A204.1 (cell line): ENCODE data around the gene PRKAR1B.

Source experiments
- FAIRE-seq: peaks from 2 replicates; lab custom pipeline; 2012; peaks lifted over from hg19 to GRCh38; lab: Jason Lieb, UNC

Gene PRKAR1B

DNA sequence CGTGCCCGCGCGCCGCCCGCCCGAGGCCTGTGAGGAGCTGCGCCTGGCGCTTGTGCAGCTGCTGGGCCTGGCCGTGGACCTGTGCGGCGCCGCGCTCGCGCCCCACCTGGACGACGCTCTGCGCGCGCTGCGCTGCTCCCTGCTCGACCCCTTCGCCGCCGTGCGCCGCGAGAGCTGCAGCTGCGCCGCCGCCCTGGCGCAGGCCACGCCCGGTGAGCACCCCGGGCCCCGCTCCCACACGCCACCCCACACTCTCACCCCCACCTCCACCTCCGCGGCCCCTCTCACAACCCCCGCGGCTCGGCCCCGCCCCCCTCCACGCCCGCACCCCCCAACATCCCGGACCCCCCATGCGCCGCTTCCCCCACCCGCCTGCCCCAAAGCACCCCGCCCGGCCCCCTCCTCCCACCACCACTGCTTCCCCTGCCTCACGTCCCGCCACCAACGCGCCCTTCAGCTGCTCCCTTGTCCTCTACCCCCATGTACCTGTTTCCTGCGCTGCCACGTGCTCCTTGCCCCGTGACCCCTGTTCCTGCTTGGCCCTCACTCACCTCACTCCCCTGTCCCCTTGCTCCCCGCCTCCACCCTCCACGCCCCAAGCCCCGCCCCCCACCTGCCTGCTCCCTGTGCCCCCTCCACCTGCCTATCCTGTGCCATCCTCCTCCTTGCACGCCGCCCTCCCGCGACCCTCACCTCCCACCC, at the start of gene PRKAR1B:
PRKAR1B (minus strand) TSS at position 178 of the 702 bp plus-strand sequence. CDS start 15,776 bp downstream, outside the sequence.
- no peak for FAIRE-seq

DNA sequence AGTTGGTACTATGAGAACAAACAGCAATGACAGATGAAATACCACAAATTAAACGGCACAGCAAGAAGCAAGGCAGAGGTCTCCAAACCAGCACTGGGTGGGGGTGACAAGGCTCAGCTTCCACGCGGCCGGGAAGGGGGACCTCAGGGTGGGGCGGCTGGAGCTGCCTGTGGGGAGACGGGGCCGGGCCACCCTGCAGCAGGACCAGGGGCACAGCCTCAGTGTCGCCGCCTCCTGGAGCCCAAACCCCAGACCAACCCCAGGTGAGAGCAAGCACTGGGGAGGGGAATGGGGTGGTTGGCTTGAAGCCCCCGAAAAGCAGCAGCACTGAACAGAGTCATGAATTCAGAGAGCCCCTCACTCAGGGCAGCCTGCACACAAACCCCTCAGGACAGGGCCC, 49.3 kb upstream of the PRKAR1B start:
- FAIRE-seq = no peak

DNA sequence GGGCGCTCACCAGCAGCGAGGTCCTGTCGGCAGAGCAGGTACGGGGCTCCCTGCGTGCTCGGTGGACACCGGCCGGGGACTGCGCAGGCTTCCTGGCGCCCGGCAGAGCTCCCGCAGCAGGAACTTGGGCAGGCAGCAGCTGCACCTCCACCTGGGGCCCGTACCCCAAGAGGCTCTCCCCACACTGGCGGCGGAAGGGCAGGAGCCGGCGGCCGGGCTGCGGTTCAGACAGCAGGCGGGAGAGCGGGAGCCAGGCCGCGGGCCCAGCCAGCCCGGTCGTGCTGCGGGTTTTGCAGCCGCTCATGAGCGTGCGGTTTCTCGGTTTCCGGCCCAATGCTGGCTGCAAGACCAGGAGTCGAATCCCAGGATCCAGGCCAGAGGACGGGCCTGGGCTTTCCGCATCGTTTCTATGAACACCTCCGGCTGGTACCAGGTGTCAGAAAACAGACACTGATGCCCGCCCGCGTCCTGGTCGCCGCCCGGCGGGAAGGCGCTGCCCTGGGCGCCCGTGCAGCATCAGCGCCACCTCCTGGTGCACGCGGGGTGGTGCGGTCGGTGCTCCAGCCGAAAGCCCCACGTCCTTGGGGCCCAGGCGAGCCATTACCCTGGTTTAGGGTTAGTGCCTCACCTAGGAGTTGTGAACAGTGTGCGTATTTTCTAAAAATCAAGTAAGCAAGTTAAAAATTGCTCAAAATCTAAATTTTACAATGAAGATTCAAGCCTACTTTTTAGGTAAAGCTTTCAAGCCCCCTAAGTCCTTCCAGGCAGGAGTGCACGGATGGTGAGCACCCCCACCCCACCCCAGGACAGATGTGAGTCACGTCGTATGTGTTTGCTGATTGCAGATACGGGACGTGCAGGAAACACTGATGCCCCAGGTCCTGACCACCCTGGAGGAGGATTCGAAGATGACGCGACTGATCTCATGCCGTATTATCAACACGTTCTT, 47.4 kb upstream of the PRKAR1B start:
- no peak for FAIRE-seq

DNA sequence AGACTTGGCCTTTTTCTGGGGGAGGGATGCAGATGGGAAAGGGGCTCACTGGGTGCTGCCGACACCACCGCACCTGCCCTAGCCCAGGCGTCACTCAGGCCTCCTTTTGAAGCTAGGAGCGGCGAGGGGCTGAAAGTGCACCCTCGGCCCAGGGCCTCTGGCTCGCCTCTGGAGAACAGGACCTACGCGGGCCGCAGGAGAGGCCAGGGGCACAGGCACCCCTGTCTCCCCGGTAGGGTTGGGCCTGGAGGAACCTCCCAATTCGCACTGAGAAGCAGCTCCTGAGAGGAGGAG, 46.5 kb upstream of the PRKAR1B start:
- FAIRE-seq = no peak

DNA sequence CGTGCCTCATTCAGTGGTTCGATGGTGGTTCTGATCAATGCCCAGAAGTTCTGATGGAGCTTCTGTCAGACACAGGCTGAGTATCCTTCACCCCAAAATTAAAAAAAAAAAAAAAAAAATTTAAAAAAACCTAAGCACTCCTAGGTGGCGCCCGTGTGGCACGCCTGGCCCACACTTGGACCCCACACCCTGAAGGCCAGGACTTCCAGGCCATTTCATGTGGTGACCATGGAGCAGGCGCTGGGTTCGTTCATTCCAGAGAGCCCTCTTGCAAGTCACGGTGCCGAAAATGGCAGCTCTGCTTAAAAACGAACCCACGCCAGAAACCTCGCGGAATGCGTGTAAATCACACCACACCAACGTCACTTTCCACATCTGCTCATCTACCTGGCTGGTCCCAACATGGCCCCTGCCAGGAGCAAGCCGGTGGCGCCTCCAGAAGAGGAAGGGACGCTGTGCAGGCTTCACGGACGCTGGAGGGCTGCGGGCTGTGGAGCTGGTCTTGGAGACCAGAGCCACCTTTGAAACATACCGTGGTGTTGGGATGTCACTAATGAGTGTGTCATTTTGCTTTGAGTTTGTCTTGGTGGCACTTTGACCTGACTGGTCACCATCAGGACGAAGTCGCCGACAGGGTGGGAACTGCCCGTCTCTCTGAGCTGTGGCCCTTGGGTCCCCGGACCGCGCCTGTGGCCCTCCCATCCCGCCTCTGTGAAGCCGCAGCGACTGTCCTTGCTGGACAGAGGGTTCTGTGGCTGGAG, 46.0 kb upstream of the PRKAR1B start:
- FAIRE-seq = no peak

DNA sequence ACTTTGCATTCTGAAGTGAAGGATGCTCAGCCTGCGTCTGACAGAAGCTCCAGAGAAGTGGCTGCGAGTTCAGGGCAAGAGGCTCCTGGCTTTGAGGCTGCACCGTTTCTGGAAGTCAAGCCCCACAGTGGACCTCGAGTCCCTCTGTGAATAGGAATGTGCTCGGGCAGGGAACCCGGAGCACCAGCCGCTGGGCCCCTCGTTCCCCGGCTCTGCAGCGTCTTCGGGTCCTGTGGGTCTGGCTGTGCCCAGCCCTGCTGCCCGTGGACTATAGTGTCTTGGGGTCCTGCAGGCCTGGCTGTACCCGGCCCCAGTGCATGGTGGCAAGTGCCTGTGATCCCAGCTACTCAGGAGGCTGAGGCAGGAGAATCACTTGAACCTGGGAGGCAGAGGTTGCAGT, 45.3 kb upstream of the PRKAR1B start:
- no peak for FAIRE-seq

DNA sequence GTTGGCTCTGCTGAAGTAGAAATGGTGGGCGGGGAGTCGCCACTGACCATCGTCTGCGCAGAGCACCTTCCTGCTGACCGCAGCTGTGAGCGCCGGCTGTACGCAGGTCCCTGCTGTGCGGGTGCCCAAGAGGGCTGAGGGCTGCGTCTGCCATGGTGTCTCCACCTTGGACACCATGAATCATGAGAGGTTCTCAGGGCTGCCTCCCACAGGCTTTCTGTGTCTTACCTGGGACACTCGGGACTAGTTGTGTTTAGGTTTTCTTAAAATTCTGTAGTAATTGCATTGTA, 44.9 kb upstream of the PRKAR1B start:
- no peak for FAIRE-seq

DNA sequence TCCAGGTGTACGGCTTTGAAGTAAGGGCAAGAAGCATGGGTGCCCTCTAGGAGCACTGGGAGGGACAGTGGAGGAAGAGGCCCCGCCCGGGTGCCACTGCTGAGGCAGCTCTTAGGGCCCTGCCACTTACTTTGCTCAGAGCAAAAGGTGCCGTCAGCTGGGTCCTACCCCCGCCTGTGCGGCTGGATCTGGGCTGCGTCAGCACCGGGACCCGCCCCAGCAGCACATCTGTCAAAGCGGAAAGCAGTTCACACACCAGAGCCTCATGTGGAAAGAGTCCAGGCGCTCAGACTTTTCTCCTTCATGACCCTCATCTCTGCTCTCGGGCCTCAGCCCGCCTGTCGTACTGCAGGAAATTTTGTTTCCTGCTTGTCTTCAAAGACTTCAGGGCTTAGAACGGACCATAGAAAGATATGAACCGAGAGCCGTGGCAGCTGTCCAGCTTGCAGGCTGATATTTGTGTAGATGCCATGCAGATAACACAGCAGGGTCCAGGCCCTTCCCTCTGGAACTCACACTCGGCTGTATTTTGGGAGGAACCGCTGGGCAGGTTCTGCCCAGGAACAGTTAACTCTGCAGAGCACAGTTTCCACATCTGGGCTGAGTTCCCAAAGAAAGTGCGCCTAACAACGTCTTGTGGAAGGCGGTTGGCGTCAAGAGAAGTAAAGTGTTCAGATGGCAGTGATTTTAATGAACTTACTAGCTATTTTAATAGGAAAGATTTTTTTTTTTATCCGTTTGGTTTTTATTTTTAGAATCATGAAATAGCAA, 44.3 kb upstream of the PRKAR1B start:
- no peak for FAIRE-seq

DNA sequence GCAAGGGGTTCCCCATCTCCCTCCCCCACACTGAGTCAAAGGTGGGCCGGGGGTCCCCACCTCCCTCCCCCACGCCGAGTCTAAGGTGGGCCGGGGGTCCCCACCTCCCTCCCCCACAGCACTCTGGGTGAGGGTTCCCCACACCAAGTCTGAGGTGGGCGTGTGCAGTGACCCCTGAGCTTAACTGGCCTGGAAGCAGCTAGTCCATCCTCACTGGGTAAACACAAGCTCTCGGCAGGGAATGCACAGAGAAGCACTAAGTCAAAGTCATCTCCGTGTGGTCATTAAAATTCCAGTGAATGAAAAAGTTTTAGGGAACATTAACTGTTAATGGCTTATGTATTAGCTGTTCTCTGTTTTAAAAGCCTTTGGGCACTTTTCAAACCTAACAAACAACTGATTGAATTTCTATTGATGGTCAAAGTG, 43.7 kb upstream of the PRKAR1B start:
- no peak for FAIRE-seq

DNA sequence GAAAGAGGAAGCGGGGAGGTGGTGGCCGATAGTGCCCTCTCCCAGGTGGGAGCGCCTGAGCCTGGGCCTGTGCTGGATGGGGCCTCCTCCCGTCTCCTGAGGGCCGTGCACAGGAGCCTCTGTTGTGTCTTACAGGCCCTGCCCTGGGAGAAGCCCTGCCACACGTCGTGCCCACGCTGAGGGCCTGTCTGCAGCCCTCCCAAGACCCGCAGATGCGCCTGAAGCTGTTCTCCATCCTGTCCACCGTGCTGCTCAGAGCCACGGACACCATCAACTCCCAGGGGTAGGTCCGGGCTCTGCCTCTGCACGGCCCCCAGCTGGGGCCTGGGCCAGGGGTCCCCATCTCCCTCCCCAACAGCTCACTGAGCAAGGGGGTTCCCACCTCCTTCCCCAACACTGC, 43.3 kb upstream of the PRKAR1B start:
- no peak for FAIRE-seq

DNA sequence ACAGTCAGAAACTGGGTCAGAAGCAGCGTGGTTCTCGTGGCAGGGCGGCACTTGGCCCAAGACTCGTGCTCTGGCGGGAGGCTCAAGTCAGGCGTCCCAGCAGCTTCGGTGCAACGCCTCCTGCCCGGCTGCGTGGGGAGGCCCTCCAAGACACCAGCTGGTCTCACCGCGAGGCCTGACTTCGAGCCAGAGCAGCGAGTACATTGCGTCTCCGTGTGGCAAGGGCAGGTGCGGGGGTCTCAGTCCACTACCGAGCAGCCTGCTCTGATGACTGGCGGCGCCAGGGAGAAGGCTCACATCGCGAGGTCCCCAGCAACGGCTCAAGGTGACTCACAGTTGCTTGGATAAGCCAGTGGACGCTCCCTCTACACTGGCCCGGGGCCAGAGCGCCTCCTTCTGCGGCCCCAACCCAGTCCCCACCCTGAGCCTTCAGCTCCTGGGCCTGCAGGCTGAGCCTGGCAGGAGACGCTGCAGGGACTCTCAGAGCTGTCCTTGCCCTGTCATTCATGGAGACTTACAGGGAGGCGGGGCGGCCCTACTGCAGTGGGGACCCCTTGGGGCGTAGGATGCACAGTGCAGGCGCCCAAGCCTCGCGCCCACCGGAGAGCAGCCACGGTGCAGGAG, 41.9 kb upstream of the PRKAR1B start:
- no peak for FAIRE-seq

DNA sequence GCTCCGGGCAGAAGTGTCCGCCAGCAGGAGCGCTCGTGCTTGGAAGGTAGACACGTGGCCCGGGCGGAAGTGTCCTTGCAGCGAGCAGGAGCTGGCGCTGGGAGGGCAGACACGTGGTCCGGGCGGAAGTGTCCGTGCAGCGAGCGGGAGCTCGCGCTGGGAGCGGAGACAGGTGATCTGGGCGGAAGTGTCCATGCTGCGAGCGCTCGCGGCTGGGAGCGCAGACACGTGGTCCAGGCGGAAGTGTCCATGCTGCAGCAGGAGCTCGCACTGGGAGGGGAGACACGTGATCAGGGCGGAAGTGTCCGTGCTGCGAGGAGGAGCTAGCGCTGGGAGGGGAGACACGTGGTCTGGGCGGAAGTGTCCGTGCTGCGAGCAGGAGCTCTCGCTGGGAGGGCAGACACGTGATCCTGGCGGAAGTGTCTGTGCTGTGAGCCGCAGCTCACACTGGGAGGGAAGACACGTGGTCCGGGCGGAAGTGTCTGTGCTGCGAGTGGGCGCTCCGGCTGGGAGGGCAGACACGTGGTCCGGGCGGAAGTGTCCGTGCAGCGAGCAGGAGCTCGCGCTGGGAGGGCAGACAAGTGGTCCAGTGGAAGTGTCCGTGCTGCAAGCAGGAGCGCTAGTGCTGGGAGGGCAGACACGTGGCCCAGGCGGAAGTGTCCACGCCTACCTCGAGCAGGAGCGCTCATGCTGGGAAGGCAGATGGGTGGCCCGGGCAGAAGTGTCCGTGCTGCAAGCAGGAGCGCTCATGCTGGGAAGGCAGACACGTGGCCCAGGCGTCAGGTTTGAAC, 41.1 kb upstream of the PRKAR1B start:
- no peak for FAIRE-seq

DNA sequence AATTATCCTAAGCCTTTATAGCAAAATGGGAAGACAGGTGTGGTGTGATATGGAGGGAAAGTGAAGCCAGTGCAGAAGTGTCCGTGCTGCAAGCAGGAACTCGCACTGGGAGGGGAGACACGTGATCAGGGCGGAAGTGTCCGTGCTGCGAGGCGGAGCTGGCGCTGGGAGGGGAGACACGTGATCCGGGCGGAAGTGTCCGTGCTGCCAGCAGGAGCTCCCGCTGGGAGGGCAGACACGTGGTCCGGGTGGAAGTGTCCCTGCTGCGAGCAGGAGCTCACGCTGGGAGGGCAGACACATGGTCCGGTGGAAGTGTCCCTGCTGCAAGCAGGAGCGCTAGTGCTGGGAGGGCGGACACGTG, 40.5 kb upstream of the PRKAR1B start:
- FAIRE-seq = no peak

DNA sequence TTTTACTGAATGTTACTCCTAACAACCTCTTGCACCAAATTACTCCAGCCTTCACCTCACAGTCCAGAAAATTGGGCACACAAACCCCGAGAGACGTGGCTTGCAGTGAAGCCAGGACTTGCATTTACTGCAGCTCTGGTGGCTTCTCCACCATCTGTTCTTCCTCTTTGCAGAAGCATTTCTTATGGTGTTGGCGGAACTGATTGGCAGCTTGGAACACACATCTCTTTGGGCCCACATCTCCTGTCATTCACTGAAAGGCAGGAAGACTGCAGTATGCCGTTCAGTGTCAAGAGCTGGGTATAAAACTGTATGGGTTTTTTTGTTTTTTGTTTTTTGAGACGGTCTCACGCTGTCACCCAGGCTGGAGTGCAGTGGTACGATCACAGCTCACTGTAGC, 38.3 kb upstream of the PRKAR1B start:
- no peak for FAIRE-seq

DNA sequence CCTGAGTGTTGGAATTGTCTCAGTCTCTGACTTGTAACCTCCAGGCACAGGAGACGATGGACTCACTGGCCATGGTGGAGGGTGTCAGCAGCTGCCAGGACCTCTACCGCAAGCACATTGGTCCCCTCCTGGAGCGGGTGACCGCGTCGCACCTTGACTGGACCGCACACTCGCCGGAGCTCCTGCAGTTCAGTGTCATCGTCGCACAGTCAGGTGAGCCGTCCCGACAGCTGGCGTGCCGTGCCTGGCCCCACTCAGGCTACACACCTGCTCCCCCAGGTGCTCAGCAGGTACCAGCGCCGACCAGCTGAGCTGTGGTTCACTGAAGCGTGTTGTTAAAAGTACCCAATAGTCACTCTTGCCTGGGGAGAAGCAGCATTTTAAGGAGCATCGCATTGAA, 36.7 kb upstream of the PRKAR1B start:
- no peak for FAIRE-seq

DNA sequence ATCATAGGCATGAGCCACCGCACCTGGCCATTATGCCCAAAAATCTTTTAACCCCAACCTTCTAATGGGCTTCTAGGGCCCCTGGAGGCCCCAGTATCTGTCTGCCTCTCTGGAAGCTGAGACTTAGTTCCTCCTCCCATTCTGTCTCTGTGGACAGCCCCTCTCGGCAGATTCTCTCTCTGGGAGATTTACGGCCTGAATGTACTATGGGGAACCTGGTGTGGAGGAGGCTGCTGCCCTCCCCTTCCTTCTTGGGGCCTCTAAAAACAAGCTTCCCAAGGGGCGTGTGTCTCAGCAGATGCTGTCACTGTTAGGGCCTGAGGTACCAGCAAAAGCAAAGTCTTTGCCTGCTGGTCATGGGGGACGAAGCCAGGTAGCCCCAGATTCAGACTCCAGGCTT, 35.8 kb upstream of the PRKAR1B start:
- FAIRE-seq = no peak

DNA sequence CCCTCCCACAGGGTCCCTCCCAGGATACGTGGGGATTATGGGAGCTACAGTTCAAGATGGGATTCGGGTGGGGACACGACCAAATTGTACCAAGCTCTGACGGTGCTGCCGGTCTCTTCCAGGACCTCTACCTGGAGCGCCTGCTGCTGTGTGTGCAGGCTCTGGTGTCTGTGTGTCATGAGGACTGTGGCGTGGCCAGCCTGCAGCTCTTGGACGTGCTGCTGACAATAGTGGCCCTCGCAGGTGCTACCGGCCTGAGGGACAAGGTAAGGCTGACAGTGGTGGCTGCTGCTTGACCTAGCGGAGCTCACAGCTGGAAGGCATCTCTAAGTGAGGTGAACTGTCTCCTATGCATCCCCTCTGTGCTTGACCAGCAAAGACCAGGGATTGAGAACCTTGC, 34.5 kb upstream of the PRKAR1B start:
- no peak for FAIRE-seq

DNA sequence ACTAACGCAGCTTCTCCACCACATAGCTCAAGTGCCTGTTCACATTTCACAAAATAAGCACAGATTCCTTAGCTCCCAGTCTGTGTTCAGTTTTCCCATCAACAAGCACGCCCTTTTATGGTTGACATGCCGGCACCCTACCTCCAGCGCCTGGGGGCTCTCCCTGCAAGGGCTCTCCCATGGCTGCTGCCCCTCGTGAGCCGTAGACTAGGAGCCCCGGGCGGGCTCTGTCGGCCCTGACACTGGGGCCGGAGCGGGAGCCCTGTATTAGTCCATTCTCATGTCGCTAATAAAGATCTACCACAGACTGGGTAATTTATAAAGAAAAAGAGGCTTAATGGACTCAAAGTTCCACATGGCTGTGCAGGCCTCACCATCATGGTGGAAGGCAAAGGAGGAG, 34.0 kb upstream of the PRKAR1B start:
- FAIRE-seq = no peak

DNA sequence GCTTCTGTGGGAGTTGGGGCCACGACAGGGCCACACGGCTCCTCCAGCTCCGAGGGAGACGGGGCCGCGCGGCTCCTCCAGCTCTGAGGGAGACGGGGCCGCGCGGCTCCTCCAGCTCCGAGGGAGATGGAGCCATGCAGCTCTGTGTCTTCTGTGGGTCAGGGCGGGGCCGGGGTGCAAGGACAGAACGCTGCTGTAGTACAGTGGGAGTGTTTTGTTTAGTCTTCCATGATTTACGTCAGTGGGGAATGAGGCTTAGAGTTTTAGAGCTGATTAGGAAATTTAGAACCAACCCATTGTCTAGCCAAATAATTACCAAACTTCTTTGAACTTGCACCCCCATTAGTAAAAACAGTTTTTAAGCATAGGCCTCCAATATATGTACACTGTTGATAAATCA, 32.9 kb upstream of the PRKAR1B start:
- FAIRE-seq = no peak

DNA sequence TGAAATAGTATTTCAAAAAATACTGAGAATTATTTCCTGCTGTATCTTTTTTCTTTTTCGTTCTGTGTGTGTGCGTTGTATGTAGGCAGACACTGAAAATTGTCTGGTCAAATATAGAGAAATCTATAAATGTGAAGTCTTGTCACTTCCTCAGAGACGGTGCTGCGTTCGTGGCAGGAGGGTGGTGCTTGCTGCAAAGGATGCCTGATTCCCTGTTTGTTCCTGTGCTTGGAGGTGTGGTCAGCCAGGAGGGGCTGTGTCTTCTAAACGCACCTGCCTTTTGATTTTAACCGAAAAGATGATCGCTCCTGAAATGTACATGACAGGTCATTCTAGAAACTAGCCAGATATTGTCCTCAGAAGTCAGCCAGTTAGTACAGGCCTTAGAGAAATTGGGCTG, 32.5 kb upstream of the PRKAR1B start:
- FAIRE-seq = no peak

DNA sequence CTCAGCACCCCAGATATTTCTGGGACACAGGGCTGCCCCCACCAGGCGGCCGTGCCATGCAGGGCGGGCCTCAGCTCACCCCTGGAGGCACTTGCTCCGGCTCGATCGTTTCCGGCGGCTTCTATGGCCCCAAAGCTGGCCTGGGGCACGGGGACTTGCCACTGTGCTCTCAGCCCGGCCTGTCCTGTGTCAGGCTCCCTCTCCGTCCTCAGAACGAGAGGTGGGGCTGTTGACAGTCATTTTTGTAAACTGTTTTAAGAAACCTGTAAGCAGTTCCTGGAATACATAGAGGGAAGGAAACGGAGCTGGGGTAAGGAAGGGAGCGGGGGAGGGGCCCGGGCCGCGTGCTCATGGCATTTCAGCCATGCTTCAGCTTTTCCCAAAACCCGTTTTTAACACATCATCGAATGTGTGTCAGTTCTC, 30.7 kb upstream of the PRKAR1B start:
- FAIRE-seq = no peak
